Loucy (cell line): Measurements from ENCODE around the gene KY.

Experiments
- CTCF ChIP-seq: fragments of 200-600 bp; sonication (generic); conservative IDR thresholded peaks from 2 replicates; pipeline ENCODE4 v1.5.1; 2014; ENCODE audit warnings: mild to moderate bottlenecking, antibody characterized with exemption, low read length
- EZH2phosphoT487 ChIP-seq: fragments of 200-600 bp; IDR thresholded peaks from 2 replicates; pipeline ENCODE4 v1.6.1; 2018; ENCODE audit warnings: antibody characterized with exemption, mild to moderate bottlenecking, moderate library complexity, borderline replicate concordance

GRCh38 chr3:134625462-134625861 is 25.4 kb downstream of the KY start:
- TF ChIP-seq CTCF = no peak
- no peak for TF ChIP-seq EZH2phosphoT487
